GM10266 (cell line): Measurements from ENCODE around the gene IL19.

ENCODE experiments used
- DNase-seq: peaks from one replicate; pipeline ENCODE4 v3.0.0; 2012; ENCODE audit errors: extremely low spot score
- CTCF ChIP-seq: IDR thresholded peaks from 2 replicates; pipeline ENCODE4 v1.5.1; 2012; ENCODE audit warnings: mild to moderate bottlenecking, low read depth; ENCODE audit not compliant: control insufficient read depth, insufficient read depth; ENCODE audit errors: missing control alignments

IL19 gene

GRCh38 chr1:206770531-206771337 is at the start of gene IL19:
Gene IL19 (plus strand): TSS chr1:206770773. CDS start chr1:206836663, 65,890 bp downstream.
- no peak for TF ChIP-seq CTCF
- peak; percentile 26 for DNase-seq

- TF ChIP-seq CTCF = no peak
- no peak for DNase-seq
Measured at GRCh38 chr1:206721454-206721853, 49.1 kb upstream of the IL19 start.

GRCh38 chr1:206722751-206723461 is 47.7 kb upstream of the IL19 start:
- no peak for DNase-seq
- TF ChIP-seq CTCF = no peak

- TF ChIP-seq CTCF = no peak
- no peak for DNase-seq
Measured at GRCh38 chr1:206723462-206723804, 47.1 kb upstream of the IL19 start.

GRCh38 chr1:206723805-206724472 is 46.6 kb upstream of the IL19 start:
- no peak for DNase-seq
- no peak for TF ChIP-seq CTCF

GRCh38 chr1:206725109-206725963 is 45.2 kb upstream of the IL19 start:
- peak; percentile 71 for TF ChIP-seq CTCF
- peak; percentile 67 for DNase-seq
